ENCODE results near the gene RNF212. TPM values are rescaled to one million over a fixed set of nuclear protein-coding genes. Genes with fewer than 3 reads are reported as not detected.

RNF212 gene
- total and polyA plus RNA-seq, 2 donors (not counting 3 experiments of a cell fraction or from before 2014, with no cell fraction given), result 2.3 to 2.8 TPM

- H3K9me3 ChIP-seq (replicated peaks; ENCODE audit: control insufficient read depth, insufficient read depth, low read length), result no peaks in the 10 kb centered on the region
- DNase-seq (ENCODE audit: low read depth, low spot score), result no peak
- no peak overlapping the region for H3K27ac ChIP-seq (ENCODE audit: insufficient read depth, low read depth, low read length)
- no TSS peak for BruUV-seq (replicated peaks)
- H3K27me3 ChIP-seq (ENCODE audit: control insufficient read depth in 2 of 2, insufficient read depth in 2 of 2, low read length in 2 of 2), result no peaks in the 10 kb centered on the region
- H3K4me2 ChIP-seq (ENCODE audit: insufficient read depth, low read length), result no peak overlapping the region
- CTCF ChIA-PET, result interaction anchor here (0.6 to 1.6 kb wide), 4 partner anchors 9 to 362 kb away, joined by 3 to 4 read pairs (median 4); partner anchors contain the start of genes ATP5ME and MYL5
- H3K4me1 ChIP-seq (ENCODE audit: control insufficient read depth, extremely low read depth, insufficient read depth, low read length), result no peaks in the 10 kb centered on the region
- TF ChIP-seq MAX (IDR thresholded peaks at IDR 0.05; ENCODE audit: insufficient read depth, insufficient read length) (no peak), POLR2AphosphoS5 (IDR thresholded peaks at IDR 0.05; ENCODE audit: insufficient read depth, low read depth, low read length) (no peak), MYC (IDR thresholded peaks at IDR 0.05; ENCODE audit: low read depth, low read length) (no peak), CTCF (IDR thresholded peaks at IDR 0.05; ENCODE audit: extremely low read depth in 1 of 2, insufficient read depth in 1 of 2, low read depth in 1 of 2, low read length in 2 of 2) (no peak)
- no peaks in the 10 kb centered on the region for H3K9me1 ChIP-seq (replicated peaks; ENCODE audit: control insufficient read depth, extremely low read depth, insufficient read depth, low read length)
- H3K4me3 ChIP-seq (replicated peaks in 1 of 3; ENCODE audit: insufficient read depth in 1 of 3, low read depth in 1 of 3, low read length in 3 of 3), result no peak overlapping the region
- no peak for FAIRE-seq
- POLR2A ChIA-PET, result no interaction called here
- dilution Hi-C loops (cut with MboI; ENCODE audit: extremely low pct_ligation_motif_present, low sequenced_read_pairs) (no loop called here), intact Hi-C loops (cut with micrococcal nuclease) (no loop called here)
- no peak overlapping the region for H2AFZ ChIP-seq (ENCODE audit: low read depth, low read length)
- no peaks in the 10 kb centered on the region for H4K20me1 ChIP-seq (replicated peaks; ENCODE audit: control insufficient read depth, extremely low read depth, insufficient read depth, low read length)
- no peaks in the 10 kb centered on the region for H3K79me2 ChIP-seq (ENCODE audit: control insufficient read depth, insufficient read depth, low read length)
- H3K9ac ChIP-seq (replicated peaks; ENCODE audit: extremely low read depth, insufficient read depth, low read length), result no peak overlapping the region
- no peaks in the 10 kb centered on the region for H3K36me3 ChIP-seq (ENCODE audit: control insufficient read depth in 2 of 2, extremely low read depth in 1 of 2, insufficient read depth in 2 of 2, low read length in 2 of 2)
Measured at GRCh38 chr4:1036095-1036494, 77.3 kb downstream of the RNF212 start.

GRCh38 chr4:1035510-1035909, 77.9 kb downstream of the RNF212 start:
- intact Hi-C loops (cut with micrococcal nuclease), result no loop called here
- Histone ChIP-seq H3K36me3 (ENCODE audit: control insufficient read depth in 2 of 2, extremely low read depth in 1 of 2, insufficient read depth in 2 of 2, low read length in 2 of 2) (no peaks in the 10 kb centered on the region), H3K9me3 (replicated peaks; ENCODE audit: control insufficient read depth, insufficient read depth, low read length) (no peaks in the 10 kb centered on the region), H3K27ac (ENCODE audit: insufficient read depth, low read depth, low read length) (no peak overlapping the region), H3K79me2 (ENCODE audit: control insufficient read depth, insufficient read depth, low read length) (no peaks in the 10 kb centered on the region), H3K9ac (replicated peaks; ENCODE audit: extremely low read depth, insufficient read depth, low read length) (no peak overlapping the region), H3K4me2 (ENCODE audit: insufficient read depth, low read length) (no peak overlapping the region), H2AFZ (ENCODE audit: low read depth, low read length) (peak overlapping the region; percentile 48), H3K27me3 (ENCODE audit: control insufficient read depth in 2 of 2, insufficient read depth in 2 of 2, low read length in 2 of 2) (no peaks in the 10 kb centered on the region), H3K9me1 (replicated peaks; ENCODE audit: control insufficient read depth, extremely low read depth, insufficient read depth, low read length) (no peaks in the 10 kb centered on the region), H3K4me3 (replicated peaks in 1 of 3; ENCODE audit: insufficient read depth in 1 of 3, low read depth in 1 of 3, low read length in 3 of 3) (no peak overlapping the region), H4K20me1 (replicated peaks; ENCODE audit: control insufficient read depth, extremely low read depth, insufficient read depth, low read length) (no peaks in the 10 kb centered on the region), H3K4me1 (ENCODE audit: control insufficient read depth, extremely low read depth, insufficient read depth, low read length) (no peaks in the 10 kb centered on the region)
- FAIRE-seq (no peak), DNase-seq (ENCODE audit: low read depth, low spot score) (peak; percentile 34)
- dilution Hi-C loops (cut with MboI; ENCODE audit: extremely low pct_ligation_motif_present, low sequenced_read_pairs), result no loop called here
- CTCF ChIA-PET, result interaction anchor here (0.6 to 1.2 kb wide), 2 partner anchors 16 to 361 kb away, joined by 3 to 4 read pairs; partner anchors contain the start of genes ATP5ME and MYL5
- no peak for TF ChIP-seq MYC (IDR thresholded peaks at IDR 0.05; ENCODE audit: low read depth, low read length)
- TF ChIP-seq CTCF (IDR thresholded peaks at IDR 0.05; ENCODE audit: extremely low read depth in 1 of 2, insufficient read depth in 1 of 2, low read depth in 1 of 2, low read length in 2 of 2), result no peak
- no peak for TF ChIP-seq POLR2AphosphoS5 (IDR thresholded peaks at IDR 0.05; ENCODE audit: insufficient read depth, low read depth, low read length)
- TF ChIP-seq GATA2 (IDR thresholded peaks at IDR 0.05; ENCODE audit: insufficient read depth, insufficient read length, low read depth, low read length), result no peak
- TF ChIP-seq EZH2 (IDR thresholded peaks at IDR 0.05; ENCODE audit: borderline replicate concordance, low read depth, low read length, severe bottlenecking), result no peak
- no peak for TF ChIP-seq POLR2A (IDR thresholded peaks at IDR 0.05; ENCODE audit: low read depth, low read length)
- TF ChIP-seq JUN (IDR thresholded peaks at IDR 0.05; ENCODE audit: borderline replicate concordance, insufficient read depth, insufficient read length, low read depth), result no peak
- TF ChIP-seq MAX (IDR thresholded peaks at IDR 0.05; ENCODE audit: insufficient read depth, insufficient read length), result no peak
- no peak for TF ChIP-seq FOS (IDR thresholded peaks at IDR 0.05; ENCODE audit: borderline replicate concordance, insufficient read depth, low read length)
- BruUV-seq (replicated peaks), result no TSS peak
- POLR2A ChIA-PET, result no interaction called here
